Activated CD4-positive, alpha-beta memory T cell treated with anti-CD3 and anti-CD28 coated beads for 36 hours (primary cell): ENCODE measurements around the gene VTI1A. TPM values are rescaled to one million over a fixed set of nuclear protein-coding genes. Genes with fewer than 3 reads are reported as not detected.

Source experiments
- CTCF ChIA-PET: fragments of 350-600 bp; sonication (Branson Sonifier 250); formaldehyde crosslinking; loops from one replicate; lab custom pipeline; 2021; ENCODE audit warnings: antibody characterized with exemption, inconsistent platforms; lab: Charles Lee
- POLR2A ChIA-PET: fragments of 350-600 bp; sonication (Branson Sonifier 250); formaldehyde crosslinking; loops from one replicate; lab custom pipeline; 2021; ENCODE audit warnings: antibody characterized with exemption; lab: Charles Lee
- DNase-seq: peaks from one replicate; pipeline ENCODE4 v3.0.0-alpha.2; 2020
- H3K27ac Mint-ChIP-seq: one replicate; pipeline ENCODE4 v1.8.0; 2021; ENCODE audit warnings: mixed read lengths
- H3K27me3 Mint-ChIP-seq: one replicate; pipeline ENCODE4 v1.8.0; 2021; ENCODE audit warnings: mixed read lengths
- H3K36me3 Mint-ChIP-seq: one replicate; pipeline ENCODE4 v1.8.0; 2021; ENCODE audit warnings: mixed read lengths
- H3K4me1 Mint-ChIP-seq: one replicate; pipeline ENCODE4 v1.8.0; 2021; ENCODE audit warnings: low read depth, mixed read lengths
- H3K4me3 Mint-ChIP-seq: one replicate; pipeline ENCODE4 v1.8.0; 2021; ENCODE audit warnings: mild to moderate bottlenecking, mixed read lengths
- H3K9me3 Mint-ChIP-seq: one replicate; pipeline ENCODE4 v1.8.0; 2021; ENCODE audit warnings: mixed read lengths
- intact Hi-C: fragments of 100-400 bp; cut with micrococcal nuclease; formaldehyde crosslinking; loops from one replicate; pipeline ENCODE4 v1.15.1; 2023
- total RNA-seq, 2 experiments: library from RNA; stranded (reverse); gene quantifications; one replicate each; pipeline ENCODE4 v1.2.3, GENCODE V29; 2021

VTI1A gene
- total RNA-seq, 2 experiments from 2014 or later: 24.3 to 24.5 TPM

GRCh38 chr10:112792487-112793201 lies 345.6 kb downstream of the VTI1A start:
- POLR2A ChIA-PET: no interaction called here
- H3K9me3 Mint-ChIP-seq: peaks cover 20% of the 10 kb centered on the region
- intact Hi-C loops: no loop called here
- H3K36me3 Mint-ChIP-seq: peaks cover 14% of the 10 kb centered on the region
- no peaks in the 10 kb centered on the region for H3K4me1 Mint-ChIP-seq
- DNase-seq: no peak
- H3K27ac Mint-ChIP-seq: no peak overlapping the region
- no peaks in the 10 kb centered on the region for H3K27me3 Mint-ChIP-seq
- H3K4me3 Mint-ChIP-seq: no peak overlapping the region
- CTCF ChIA-PET: no interaction called here

- Mint-ChIP-seq H3K9me3 (peaks cover 16% of the 10 kb centered on the region), H3K4me3 (no peak overlapping the region), H3K4me1 (no peaks in the 10 kb centered on the region), H3K36me3 (peaks cover 10% of the 10 kb centered on the region), H3K27me3 (no peaks in the 10 kb centered on the region), H3K27ac (no peak overlapping the region)
- intact Hi-C loops: no loop called here
- ChIA-PET POLR2A (no interaction called here), CTCF (no interaction called here)
- no peak for DNase-seq
Observed at GRCh38 chr10:112793202-112793921, 346.3 kb downstream of the VTI1A start.

GRCh38 chr10:112794201-112794600 lies 347.2 kb downstream of the VTI1A start:
- intact Hi-C loops: no loop called here
- H3K27me3 Mint-ChIP-seq: no peaks in the 10 kb centered on the region
- ChIA-PET POLR2A (no interaction called here), CTCF (no interaction called here)
- H3K27ac Mint-ChIP-seq: no peak overlapping the region
- no peak for DNase-seq
- H3K4me3 Mint-ChIP-seq: no peak overlapping the region
- peaks cover 7% of the 10 kb centered on the region for H3K36me3 Mint-ChIP-seq
- H3K9me3 Mint-ChIP-seq: peaks cover 8% of the 10 kb centered on the region
- H3K4me1 Mint-ChIP-seq: no peaks in the 10 kb centered on the region

GRCh38 chr10:112795067-112795466 lies 348.1 kb downstream of the VTI1A start:
- CTCF ChIA-PET: no interaction called here
- Mint-ChIP-seq H3K27ac (no peak overlapping the region), H3K4me3 (no peak overlapping the region), H3K9me3 (no peaks in the 10 kb centered on the region), H3K4me1 (no peaks in the 10 kb centered on the region), H3K27me3 (no peaks in the 10 kb centered on the region), H3K36me3 (no peaks in the 10 kb centered on the region)
- POLR2A ChIA-PET: interaction anchor here (0.6 kb wide), 1 partner anchor 9 kb away, joined by 7 read pairs; no protein-coding TSS in a partner anchor
- intact Hi-C loops: no loop called here
- DNase-seq: no peak

GRCh38 chr10:112797197-112797596 lies 350.2 kb downstream of the VTI1A start:
- DNase-seq: no peak
- Mint-ChIP-seq H3K27ac (no peak overlapping the region), H3K4me3 (no peak overlapping the region), H3K27me3 (no peaks in the 10 kb centered on the region), H3K4me1 (no peaks in the 10 kb centered on the region), H3K36me3 (no peaks in the 10 kb centered on the region), H3K9me3 (no peaks in the 10 kb centered on the region)
- intact Hi-C loops: no loop called here
- CTCF ChIA-PET: no interaction called here
- POLR2A ChIA-PET: no interaction called here

GRCh38 chr10:112797855-112798254 lies 350.8 kb downstream of the VTI1A start:
- no peaks in the 10 kb centered on the region for H3K36me3 Mint-ChIP-seq
- no peak for DNase-seq
- H3K4me3 Mint-ChIP-seq: no peak overlapping the region
- CTCF ChIA-PET: no interaction called here
- no peaks in the 10 kb centered on the region for H3K4me1 Mint-ChIP-seq
- intact Hi-C loops: no loop called here
- POLR2A ChIA-PET: no interaction called here
- H3K9me3 Mint-ChIP-seq: no peaks in the 10 kb centered on the region
- no peaks in the 10 kb centered on the region for H3K27me3 Mint-ChIP-seq
- no peak overlapping the region for H3K27ac Mint-ChIP-seq

- POLR2A ChIA-PET: no interaction called here
- no peaks in the 10 kb centered on the region for H3K9me3 Mint-ChIP-seq
- H3K36me3 Mint-ChIP-seq: no peaks in the 10 kb centered on the region
- intact Hi-C loops: no loop called here
- H3K27me3 Mint-ChIP-seq: no peaks in the 10 kb centered on the region
- H3K4me3 Mint-ChIP-seq: no peak overlapping the region
- no peak for DNase-seq
- H3K4me1 Mint-ChIP-seq: no peaks in the 10 kb centered on the region
- CTCF ChIA-PET: no interaction called here
- H3K27ac Mint-ChIP-seq: no peak overlapping the region
Observed at GRCh38 chr10:112799038-112799437, 352.0 kb downstream of the VTI1A start.

- intact Hi-C loops: no loop called here
Observed at GRCh38 chr10:112799726-112800510, 352.9 kb downstream of the VTI1A start.

GRCh38 chr10:112801004-112801403 lies 354.0 kb downstream of the VTI1A start:
- H3K27me3 Mint-ChIP-seq: no peaks in the 10 kb centered on the region
- H3K4me3 Mint-ChIP-seq: no peak overlapping the region
- intact Hi-C loops: no loop called here
- ChIA-PET POLR2A (no interaction called here), CTCF (no interaction called here)
- H3K36me3 Mint-ChIP-seq: no peaks in the 10 kb centered on the region
- H3K4me1 Mint-ChIP-seq: no peaks in the 10 kb centered on the region
- DNase-seq: no peak
- no peaks in the 10 kb centered on the region for H3K9me3 Mint-ChIP-seq
- H3K27ac Mint-ChIP-seq: no peak overlapping the region

More at GRCh38 chr10:112799726-112800510, 352.9 kb downstream of the VTI1A start:
- Mint-ChIP-seq H3K4me3 (no peak overlapping the region), H3K9me3 (no peaks in the 10 kb centered on the region), H3K27me3 (no peaks in the 10 kb centered on the region), H3K27ac (no peak overlapping the region), H3K4me1 (no peaks in the 10 kb centered on the region), H3K36me3 (no peaks in the 10 kb centered on the region)
- no peak for DNase-seq
- POLR2A ChIA-PET: no interaction called here
- CTCF ChIA-PET: no interaction called here

GRCh38 chr10:112801748-112802147 lies 354.7 kb downstream of the VTI1A start:
- ChIA-PET CTCF (no interaction called here), POLR2A (no interaction called here)
- H3K4me3 Mint-ChIP-seq: no peak overlapping the region
- H3K27ac Mint-ChIP-seq: no peak overlapping the region
- no peaks in the 10 kb centered on the region for H3K9me3 Mint-ChIP-seq
- no peaks in the 10 kb centered on the region for H3K4me1 Mint-ChIP-seq
- H3K27me3 Mint-ChIP-seq: no peaks in the 10 kb centered on the region
- intact Hi-C loops: no loop called here
- no peak for DNase-seq
- no peaks in the 10 kb centered on the region for H3K36me3 Mint-ChIP-seq

- H3K36me3 Mint-ChIP-seq: no peaks in the 10 kb centered on the region
- no peak overlapping the region for H3K27ac Mint-ChIP-seq
- H3K9me3 Mint-ChIP-seq: no peaks in the 10 kb centered on the region
Observed at GRCh38 chr10:112802411-112803022, 355.5 kb downstream of the VTI1A start.

GRCh38 chr10:112803961-112804401 lies 357.0 kb downstream of the VTI1A start:
- ChIA-PET POLR2A (interaction anchor here (0.6 kb wide), 1 partner anchor 9 kb away, joined by 7 read pairs; no protein-coding TSS in a partner anchor), CTCF (no interaction called here)
- no peak overlapping the region for H3K4me3 Mint-ChIP-seq
- no peaks in the 10 kb centered on the region for H3K36me3 Mint-ChIP-seq
- intact Hi-C loops: no loop called here
- H3K27me3 Mint-ChIP-seq: no peaks in the 10 kb centered on the region
- no peak overlapping the region for H3K27ac Mint-ChIP-seq
- no peak for DNase-seq
- H3K4me1 Mint-ChIP-seq: no peaks in the 10 kb centered on the region
- no peaks in the 10 kb centered on the region for H3K9me3 Mint-ChIP-seq

More at GRCh38 chr10:112802411-112803022, 355.5 kb downstream of the VTI1A start:
- no peak for DNase-seq
- H3K27me3 Mint-ChIP-seq: no peaks in the 10 kb centered on the region
- H3K4me1 Mint-ChIP-seq: no peaks in the 10 kb centered on the region
- ChIA-PET POLR2A (no interaction called here), CTCF (no interaction called here)
- no peak overlapping the region for H3K4me3 Mint-ChIP-seq
- intact Hi-C loops: no loop called here
